NAMALWA (cell line): ENCODE measurements around the gene DDX39B.
A peak's percentile ranks its signal among the peaks of the same experiment; 100 is the strongest.
"Not testable (repeated sequence)": the region's sequence is repeated elsewhere in the genome, so short reads cannot be mapped to it uniquely, and the experiment has no call there.

Source experiments
- DNase-seq: peaks from one replicate; pipeline ENCODE4 v3.0.0-alpha.2; 2015; ENCODE audit warnings: low spot score

The DDX39B gene

DNA sequence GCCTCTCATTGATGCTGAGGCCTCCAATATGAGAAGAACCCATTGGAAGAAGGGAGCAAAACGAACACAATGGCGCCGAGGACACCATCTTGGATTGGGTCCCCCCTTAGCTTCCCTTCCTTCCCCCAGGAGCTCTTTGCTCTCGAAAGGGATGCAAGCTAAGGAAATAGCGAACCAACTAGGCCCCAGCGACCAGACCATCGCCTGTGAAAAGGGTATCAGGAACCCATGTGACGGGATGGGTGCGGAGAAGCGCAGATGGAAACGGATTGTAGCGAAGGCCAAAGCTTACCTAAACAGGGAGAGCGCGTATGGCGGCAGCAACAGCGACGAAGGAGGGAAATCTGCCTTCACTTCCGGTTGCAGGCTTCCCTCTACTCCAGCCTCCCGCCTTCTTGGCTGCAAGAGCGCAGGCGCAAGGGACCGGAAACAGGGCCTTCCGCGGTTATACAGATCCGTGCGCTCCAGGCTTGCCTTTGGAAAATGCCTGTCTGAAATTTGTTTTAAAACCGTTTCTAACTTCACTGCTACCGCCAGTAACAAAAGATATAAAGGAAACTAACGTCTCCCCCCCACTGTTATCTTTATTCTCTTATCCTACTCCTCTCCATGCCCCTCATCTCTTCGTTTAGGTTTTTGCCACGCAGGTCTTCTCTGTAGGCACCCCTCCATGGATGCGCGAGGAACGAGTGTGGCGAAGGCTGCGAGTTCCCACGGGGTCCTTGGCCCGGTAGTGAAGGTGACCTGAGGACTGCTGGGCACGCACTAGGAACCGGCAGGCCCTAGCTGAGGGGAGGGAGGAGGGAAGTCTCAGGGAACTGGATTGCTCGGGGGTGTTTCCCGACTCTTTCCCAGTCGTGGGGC lies at the start of gene DDX39B:
Gene DDX39B, minus strand, starts transcription at position 346 of the 864 bp plus-strand sequence. CDS start 1,471 bp downstream, outside the sequence.
- DNase-seq: peak; percentile 97

DNA sequence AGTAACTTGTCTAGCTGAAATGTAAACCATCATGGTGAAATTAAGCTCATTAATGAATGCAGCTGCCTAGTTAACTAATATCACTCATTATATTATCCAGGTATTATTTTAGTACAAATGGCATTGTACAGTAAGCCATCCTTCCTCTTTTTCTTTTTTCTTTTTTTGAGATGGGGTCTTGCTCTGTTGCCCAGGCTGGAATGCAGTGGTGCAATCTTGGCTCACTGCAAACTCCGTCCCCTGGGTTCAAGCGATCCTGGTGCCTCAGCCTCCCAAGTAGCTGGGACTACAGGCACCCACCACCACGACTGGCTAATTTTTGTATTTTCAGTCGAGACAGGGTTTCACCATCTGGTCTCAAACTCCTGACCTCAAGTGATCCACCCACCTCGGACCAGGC lies 48.9 kb upstream of the DDX39B start:
- not testable (repeated sequence) for DNase-seq

DNA sequence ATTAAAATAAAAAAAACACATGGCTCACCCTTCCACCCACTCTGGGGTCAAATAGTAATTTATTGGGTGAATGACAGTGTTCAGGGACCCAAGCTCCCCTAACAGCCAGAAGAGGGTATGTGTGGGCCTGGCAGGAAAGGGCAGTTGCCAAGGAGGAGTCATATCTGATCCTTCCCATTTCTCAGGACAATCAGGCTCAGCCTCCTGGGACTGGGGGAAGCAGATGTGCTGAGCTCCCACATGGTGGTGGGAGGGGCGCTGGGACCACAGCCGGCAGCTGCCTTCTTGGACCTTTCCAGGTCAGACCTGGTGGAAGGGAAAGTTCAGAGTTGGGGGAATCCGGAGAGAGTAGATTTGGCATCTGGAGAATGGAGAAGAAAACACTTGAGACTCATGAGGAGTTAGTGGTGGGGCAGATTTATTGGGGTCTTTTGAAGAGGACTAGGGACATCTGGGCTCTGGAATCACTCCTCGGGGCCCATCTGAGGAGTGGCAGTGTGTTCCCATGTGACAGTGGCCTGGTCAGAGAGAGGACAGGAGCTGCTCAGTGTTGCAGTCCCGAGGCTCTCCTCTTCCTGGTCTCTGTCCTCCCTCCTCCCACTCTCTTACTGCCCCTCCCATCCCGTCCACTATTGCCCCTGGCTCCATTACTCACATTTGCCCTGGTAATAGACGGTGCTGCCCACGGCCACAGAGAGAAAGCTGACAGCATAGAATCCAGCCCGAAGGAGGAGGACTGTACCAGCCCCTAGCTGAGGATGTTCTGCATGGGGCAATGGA lies 47.3 kb upstream of the DDX39B start:
- no peak for DNase-seq

DNA sequence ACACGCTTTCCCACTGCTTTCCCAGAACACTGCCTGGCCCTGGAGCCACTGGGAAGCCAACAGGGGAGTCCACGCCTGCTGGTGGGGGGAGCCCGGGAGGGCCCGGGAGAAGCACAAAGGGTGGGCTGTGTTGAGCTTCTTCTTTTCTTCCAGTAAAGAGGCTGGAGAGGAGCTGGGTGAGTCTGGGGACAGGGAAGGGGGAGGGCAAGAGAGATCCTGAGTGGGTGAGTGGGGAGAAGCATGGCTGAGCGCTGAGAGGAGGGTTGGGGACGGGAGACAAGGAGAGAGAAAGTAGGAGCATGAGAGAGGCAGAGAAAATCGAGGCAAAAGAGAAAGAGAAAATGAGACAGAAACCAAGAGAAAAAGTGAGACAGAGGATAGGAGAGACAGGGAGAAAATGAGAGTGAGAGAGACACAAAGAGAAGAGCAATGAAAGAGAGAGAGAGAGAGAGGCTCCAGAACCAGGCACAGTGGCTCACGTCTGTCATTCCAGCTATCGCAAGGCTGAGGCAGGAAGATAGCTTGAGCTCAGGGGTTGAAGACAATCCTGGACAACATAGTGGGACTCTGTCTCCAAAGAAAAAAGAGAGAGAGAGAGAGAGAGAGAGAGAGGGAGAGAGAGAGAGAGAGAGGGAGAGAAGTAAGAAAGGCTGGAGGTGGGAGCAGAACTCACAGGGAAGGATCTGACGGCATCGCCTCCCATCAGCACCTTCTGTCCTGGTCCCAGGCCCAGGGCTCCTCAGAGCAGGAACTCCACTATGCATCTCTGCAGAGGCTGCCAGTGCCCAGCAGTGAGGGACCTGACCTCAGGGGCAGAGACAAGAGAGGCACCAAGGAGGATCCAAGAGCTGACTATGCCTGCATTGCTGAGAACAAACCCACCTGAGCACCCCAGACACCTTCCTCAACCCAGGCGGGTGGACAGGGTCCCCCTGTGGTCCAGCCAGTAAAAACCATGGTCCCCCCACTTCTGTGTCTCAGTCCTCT lies 46.3 kb upstream of the DDX39B start:
- DNase-seq: no peak

DNA sequence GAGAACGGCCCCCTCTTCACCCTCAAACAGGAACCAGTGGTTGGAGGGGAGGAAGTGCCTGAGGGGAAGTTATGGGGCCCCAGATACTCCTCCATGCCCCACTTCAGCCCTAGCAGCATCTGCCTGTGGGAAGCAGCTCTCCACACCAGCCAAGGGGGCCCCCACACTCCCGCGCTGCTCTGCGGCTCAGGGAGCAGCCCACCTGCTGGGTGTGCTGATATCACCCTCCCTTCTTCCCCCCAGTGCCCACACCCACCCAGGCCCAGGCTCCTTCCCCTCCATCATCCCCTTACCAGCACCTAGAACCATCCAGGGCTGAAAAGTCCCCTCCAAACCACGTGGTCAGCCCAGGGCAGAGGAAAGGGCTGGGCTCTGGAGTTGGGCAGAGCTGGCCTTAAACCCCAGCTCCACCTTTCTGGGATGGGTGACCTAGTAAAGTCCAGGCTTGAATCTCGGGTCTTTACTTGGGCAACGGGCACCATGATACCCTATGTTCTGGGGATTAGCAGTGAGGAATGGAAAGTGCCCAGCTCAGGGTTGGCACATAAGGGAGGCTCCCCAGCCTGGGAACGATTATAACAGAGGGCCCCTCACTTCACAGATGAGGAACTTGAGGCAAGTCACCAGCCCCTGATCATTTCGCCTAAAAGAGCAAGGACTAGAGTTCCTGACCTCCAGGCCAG lies 44.9 kb upstream of the DDX39B start:
- no peak for DNase-seq

DNA sequence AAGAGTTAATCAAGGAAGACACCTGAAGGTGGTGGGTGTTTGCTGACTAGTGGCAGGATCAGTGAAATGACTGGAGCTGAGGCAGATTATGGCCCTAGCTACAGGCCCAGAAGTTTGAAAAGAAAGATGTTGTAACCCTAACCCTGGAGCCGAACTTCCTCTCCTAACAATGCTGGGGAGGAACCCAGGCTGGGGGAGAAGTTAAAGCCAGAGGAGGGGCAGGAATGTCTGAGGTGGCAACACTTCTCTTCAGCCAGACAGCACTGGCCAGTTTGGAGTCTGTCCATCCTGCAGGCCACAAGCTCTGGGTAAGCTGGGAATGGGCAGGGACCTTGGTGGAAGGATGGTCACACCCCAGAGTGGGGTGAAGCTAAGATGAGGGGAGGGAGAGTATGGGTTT lies 44.2 kb upstream of the DDX39B start, which contains the start of gene LST1:
Gene LST1, plus strand, starts transcription at position 270 of the 400 bp plus-strand sequence. CDS start 1,023 bp downstream, outside the sequence.
- DNase-seq: no peak

DNA sequence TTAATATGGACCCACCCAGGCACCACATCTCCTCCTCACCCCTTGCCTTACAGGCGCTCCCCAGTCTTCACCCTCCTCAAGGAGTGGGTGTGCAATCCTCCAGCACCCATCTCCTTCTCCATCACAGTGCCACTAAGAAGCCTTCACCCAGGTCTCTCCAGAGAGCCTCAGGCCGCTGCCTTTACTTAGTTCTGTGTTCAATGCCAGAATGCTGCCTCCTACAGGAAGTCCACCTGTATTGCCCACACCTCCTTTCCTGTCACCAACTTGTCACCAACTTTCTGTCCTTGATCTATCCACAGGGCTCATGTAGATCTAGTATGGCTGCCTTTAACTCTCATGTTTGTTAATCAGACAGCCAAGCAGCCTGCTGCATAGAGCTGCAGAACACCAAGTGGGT lies 43.7 kb upstream of the DDX39B start:
- DNase-seq: peak; percentile 71

DNA sequence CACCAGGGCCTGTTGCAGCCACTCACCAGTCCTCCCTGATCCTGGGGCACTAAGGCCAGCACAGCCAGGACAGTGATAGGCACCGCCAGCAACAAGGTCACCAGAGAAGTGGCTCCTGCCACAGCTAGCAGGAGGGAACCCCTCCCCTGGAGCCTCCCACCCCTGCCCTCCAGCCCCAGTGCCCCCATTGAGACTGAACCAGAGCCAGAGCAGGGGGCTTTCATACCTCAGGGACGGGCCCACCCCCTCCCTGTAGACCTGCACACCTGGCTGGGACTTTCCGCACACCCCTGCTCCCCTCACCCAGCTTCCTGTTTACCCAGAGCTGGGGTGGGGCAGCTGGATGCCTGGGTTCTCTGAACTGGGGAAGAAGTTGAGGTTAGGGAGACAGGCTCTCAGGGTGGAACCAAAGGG lies 40.4 kb upstream of the DDX39B start, which contains the start of gene LTB:
Gene LTB, minus strand, starts transcription at position 195 of the 414 bp plus-strand sequence. Its CDS starts 7 bp downstream, at position 188.
- DNase-seq: peak; percentile 65

DNA sequence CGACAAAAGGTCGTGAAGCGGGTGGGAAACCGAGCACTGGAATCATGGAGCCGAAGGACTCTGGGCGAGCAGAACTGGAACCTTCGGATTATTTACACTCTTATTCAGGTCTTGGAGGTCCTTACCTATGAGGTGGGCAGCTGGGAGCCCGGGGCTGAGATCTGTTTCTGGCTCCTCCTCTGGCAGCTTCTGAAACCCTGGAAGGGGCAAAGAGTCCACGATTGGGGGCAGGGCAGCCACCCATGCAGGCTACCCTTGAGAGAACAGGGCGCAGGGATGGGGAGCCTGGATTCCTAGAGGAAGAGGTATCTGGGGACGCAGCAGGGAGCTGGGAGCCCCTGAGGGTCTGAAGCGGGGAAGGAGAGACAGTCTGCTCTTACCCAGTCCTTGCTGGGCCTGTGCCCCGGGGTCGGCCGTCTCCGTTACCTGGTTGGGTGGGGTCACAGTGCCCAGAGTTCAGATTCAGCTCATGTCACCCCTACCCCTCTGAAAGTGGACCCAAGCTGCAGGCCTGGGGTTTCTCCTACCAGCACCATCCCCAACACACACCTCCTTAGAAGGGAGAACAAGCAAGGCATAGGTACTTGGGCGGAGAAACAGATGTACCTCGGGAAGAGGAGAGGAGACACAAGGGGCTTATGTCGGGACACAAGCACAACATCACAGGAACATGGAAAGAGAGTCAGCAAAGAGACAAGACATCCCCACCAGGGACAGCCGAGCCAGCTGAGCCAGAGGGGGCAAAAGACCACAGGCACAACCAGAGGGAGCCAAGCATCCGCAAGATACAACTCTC lies 39.8 kb upstream of the DDX39B start:
- peak; percentile 34 for DNase-seq

DNA sequence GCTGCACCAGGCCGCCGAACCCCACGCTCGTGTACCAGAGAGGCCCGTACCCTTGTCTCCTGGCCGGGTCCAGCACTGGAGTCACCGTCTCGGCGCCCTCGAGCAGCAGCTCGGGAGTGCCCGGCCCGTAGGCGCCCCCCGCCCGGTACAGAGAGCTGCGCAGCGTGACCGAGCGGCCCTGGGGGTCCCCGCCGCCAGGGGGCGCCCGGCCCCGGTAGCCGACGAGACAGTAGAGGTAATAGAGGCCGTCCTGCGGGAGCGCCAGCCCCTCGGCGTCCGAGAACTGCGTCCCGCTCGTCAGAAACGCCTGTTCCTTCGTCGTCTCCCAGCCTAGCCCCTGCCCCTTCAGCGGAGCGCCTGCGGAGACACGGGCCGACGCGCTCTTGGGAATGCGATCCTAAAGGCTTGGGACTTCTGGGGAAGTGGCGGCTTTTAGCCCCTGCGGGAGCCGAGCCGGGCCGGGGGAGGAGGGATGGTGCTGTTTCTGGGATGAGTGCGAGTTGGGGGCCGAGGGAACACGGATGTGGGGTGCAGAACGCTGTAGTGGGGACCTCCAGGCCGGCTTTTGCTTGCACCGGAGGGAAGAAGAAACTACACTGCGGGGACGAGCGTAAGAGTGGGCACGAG lies 39.1 kb upstream of the DDX39B start:
- peak; percentile 84 for DNase-seq

DNA sequence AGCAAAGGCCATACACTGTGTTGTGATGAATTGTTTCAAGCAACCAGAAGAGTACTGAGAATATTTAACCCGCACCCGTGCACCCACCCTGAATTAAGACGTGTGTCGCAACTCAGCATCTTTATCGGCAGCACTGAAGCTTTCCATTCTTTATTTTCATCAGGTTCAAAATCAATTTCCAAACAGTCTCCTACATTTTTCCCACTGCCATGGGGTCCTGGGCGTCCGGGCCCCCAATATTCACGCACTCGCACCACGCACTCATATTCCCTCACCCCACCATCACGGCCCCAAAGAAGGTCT lies 38.6 kb upstream of the DDX39B start:
- DNase-seq: no peak

DNA sequence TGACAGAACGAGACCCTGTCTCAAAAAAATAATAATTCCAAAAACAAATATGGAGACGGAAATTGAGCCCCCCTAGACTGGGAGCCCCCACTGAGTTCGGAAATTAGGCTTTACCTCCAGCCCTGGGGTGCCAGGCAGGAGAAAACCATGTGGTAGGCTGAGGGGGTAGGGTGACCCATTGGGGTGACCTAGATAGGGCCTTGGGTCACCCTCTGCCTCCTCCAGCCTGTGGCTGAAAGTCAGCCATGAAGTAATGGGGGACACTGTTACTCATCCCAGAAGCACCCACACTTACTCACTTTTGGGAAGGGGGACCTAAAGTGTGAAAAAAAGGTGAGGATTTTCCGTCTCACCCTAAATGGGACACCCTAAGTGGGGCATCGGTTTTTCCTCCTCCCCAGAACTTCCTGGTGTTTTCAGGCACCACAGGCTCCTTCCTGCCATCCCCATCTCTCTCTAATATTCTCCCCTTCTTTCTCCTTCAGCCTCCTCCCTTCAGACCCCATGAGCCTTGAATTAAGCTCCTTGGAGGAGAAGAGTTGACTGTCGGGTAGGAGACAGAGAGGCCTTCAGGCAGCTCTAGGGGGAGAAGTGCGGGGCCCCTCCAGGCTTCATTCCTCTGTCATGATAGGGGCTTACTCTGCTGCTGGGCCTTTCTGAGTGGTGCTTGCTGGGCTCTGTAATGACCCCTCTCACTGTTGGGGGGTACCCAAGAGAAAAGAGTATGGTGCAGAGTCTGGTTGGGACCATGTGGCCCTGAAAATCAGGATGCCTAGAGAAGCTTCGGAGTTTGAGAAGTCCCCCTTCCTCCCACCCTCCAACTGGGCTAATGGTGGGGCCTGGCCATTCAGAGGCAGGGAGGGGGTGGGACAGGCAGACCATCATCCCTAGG lies 38.0 kb upstream of the DDX39B start:
- no peak for DNase-seq

DNA sequence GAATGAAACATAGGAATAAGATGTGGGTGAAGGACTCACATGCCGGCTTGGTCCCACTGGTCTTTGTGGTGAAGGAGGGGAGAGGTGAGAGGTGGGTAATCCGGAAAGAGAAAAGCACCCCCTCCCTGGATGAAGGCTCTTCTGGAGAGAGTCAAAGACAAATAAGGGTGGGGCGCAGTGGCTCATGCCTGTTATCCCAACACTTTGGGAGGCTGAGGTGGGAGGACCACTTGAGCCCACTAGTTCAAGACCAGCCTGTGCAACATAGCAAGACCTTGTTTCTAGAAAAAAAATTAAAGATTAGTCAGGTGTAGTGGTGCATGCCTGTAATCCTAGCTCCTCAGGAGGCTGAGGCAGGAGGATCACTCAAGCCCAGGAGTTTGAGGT lies 37.3 kb upstream of the DDX39B start:
- no peak for DNase-seq

DNA sequence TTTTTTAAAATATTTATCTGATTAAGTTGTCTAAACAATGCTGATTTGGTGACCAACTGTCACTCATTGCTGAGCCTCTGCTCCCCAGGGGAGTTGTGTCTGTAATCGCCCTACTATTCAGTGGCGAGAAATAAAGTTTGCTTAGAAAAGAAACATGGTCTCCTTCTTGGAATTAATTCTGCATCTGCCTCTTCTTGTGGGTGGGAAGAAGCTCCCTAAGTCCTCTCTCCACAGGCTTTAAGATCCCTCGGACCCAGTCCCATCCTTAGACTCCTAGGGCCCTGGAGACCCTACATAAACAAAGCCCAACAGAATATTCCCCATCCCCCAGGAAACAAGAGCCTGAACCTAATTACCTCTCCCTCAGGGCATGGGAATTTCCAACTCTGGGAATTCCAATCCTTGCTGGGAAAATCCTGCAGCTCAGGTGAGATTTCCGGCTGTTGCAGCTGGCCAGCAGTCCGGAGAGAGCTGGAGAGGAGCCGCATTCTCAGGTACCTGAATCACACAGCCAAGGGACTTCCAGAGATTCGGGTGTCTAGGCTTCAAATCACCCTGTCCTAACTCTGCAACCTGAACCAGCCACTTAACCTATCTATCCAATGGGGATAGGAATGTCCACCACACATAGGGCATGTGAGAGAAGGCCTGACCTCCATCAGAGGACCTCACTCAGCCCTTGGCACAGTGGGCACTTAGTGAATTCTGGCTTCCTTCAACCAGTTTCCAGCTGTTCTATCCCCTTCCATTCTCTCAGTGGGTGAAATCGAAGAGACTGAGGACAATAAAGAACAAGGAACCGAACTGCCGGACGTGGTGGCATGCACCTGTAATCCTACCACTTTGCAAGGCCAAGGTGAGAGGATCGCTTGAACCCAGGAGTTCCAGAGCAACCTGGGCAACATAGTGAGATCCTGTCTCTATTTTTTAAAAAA lies 36.6 kb upstream of the DDX39B start:
- no peak for DNase-seq

DNA sequence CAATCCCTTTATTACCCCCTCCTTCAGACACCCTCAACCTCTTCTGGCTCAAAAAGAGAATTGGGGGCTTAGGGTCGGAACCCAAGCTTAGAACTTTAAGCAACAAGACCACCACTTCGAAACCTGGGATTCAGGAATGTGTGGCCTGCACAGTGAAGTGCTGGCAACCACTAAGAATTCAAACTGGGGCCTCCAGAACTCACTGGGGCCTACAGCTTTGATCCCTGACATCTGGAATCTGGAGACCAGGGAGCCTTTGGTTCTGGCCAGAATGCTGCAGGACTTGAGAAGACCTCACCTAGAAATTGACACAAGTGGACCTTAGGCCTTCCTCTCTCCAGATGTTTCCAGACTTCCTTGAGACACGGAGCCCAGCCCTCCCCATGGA lies 35.8 kb upstream of the DDX39B start:
- DNase-seq: no peak

DNA sequence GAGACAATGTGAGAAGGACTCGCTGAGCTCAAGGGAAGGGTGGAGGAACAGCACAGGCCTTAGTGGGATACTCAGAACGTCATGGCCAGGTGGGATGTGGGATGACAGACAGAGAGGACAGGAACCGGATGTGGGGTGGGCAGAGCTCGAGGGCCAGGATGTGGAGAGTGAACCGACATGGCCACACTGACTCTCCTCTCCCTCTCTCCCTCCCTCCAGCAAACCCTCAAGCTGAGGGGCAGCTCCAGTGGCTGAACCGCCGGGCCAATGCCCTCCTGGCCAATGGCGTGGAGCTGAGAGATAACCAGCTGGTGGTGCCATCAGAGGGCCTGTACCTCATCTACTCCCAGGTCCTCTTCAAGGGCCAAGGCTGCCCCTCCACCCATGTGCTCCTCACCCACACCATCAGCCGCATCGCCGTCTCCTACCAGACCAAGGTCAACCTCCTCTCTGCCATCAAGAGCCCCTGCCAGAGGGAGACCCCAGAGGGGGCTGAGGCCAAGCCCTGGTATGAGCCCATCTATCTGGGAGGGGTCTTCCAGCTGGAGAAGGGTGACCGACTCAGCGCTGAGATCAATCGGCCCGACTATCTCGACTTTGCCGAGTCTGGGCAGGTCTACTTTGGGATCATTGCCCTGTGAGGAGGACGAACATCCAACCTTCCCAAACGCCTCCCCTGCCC lies 35.2 kb upstream of the DDX39B start:
- no peak for DNase-seq
